GM21576 (cell line): ENCODE measurements around the gene TWNK.
"Not testable (repeated sequence)": the region's sequence is repeated elsewhere in the genome, so short reads cannot be mapped to it uniquely, and the experiment has no call there.

Source experiments
- ATAC-seq: cut with Tn5 transposase; IDR thresholded peaks from one replicate; pipeline ENCODE4 v1.9.1; 2021; ENCODE audit warnings: mild to moderate bottlenecking, moderate library complexity; ENCODE audit not compliant: unreplicated experiment

The TWNK gene

GRCh38 chr10:100972904-100973535 lies 14.3 kb upstream of the TWNK start:
- no peak for ATAC-seq

- not testable (repeated sequence) for ATAC-seq
Measured at GRCh38 chr10:100975397-100975796, 11.9 kb upstream of the TWNK start.

- ATAC-seq, result no peak
Measured at GRCh38 chr10:100976906-100977305, 10.4 kb upstream of the TWNK start.

- ATAC-seq, result no peak
Measured at GRCh38 chr10:100977436-100977835, 9.9 kb upstream of the TWNK start.

GRCh38 chr10:100978121-100978900 lies 9.0 kb upstream of the TWNK start:
- no peak for ATAC-seq

GRCh38 chr10:100978901-100979195 lies 8.5 kb upstream of the TWNK start:
- no peak for ATAC-seq

GRCh38 chr10:100979791-100980272 lies 7.5 kb upstream of the TWNK start:
- ATAC-seq, result no peak

- ATAC-seq, result no peak
Measured at GRCh38 chr10:100980311-100980710, 7.0 kb upstream of the TWNK start.

- no peak for ATAC-seq
Measured at GRCh38 chr10:100980711-100981110, 6.6 kb upstream of the TWNK start.

GRCh38 chr10:100981178-100981772 lies 6.1 kb upstream of the TWNK start:
- no peak for ATAC-seq

- no peak for ATAC-seq
Measured at GRCh38 chr10:100982916-100983830, 4.2 kb upstream of the TWNK start.

GRCh38 chr10:100983868-100984671 lies 3.3 kb upstream of the TWNK start:
- no peak for ATAC-seq

- no peak for ATAC-seq
Measured at GRCh38 chr10:100984672-100985177, 2.6 kb upstream of the TWNK start.

GRCh38 chr10:100985336-100985735 lies 2.0 kb upstream of the TWNK start:
- ATAC-seq, result no peak

GRCh38 chr10:100986623-100986951 lies 756 bp upstream of the TWNK start:
- no peak for ATAC-seq

GRCh38 chr10:100987685-100988049 lies 324 bp downstream of the TWNK start:
- ATAC-seq, result no peak

- no peak for ATAC-seq
Measured at GRCh38 chr10:100988166-100988565, 823 bp downstream of the TWNK start.

- ATAC-seq, result no peak
Measured at GRCh38 chr10:100989088-100989487, 1.7 kb downstream of the TWNK start.

- no peak for ATAC-seq
Measured at GRCh38 chr10:100993986-100994708, 6.8 kb downstream of the TWNK start.

- ATAC-seq, result no peak
Measured at GRCh38 chr10:100995181-100995580, 7.8 kb downstream of the TWNK start.
